Activated T-cell treated with anti-CD3 and anti-CD28 coated beads, Interleukin-2, amount 50 U/mL, for 1 hour (primary cell): Measurements from ENCODE around the gene ERFL.

Source experiments
- DNase-seq: peaks from one replicate; pipeline ENCODE4 v3.0.0-alpha.2; 2020

The ERFL gene

DNA sequence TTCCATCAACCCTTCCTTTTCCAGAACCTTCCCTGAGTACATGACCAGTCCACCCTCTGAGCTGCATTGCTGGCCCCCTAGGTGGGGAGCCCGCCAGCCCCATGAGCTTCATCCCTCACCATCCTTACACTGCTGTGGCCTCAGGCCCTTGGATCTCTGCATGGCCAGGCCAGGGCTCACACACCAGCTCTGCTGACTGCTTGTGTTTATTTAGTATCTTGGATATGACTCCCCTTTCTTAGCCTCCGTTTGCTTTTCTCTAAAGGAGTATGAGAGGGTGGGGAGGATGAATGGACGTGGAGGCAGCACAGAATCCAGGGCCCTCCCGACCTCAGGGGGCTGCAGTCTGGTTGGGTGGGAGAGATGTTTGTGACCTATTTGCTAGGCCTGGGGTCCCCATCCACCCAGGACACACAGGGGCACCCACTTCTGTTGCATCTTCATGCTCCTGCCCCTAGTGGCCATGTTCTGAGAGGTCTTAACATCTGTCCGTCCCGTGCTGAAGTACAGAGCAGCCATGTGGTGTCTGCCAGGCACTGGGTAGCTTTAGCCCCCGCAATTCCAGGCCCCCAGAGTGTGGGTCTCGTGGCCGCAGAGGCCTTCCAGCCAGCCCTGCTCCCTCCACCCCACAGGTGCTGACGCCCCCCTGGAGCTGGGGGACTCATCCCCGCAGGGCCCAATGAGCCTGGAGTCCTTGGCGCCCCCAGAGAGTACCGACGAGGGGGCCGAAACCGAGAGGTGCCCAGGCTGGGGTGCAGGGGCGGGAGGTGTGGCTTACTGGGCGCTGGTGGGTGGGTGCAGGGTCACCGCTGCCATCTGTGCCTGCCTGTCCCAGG, 32.3 kb downstream of the ERFL start:
- no peak for DNase-seq

DNA sequence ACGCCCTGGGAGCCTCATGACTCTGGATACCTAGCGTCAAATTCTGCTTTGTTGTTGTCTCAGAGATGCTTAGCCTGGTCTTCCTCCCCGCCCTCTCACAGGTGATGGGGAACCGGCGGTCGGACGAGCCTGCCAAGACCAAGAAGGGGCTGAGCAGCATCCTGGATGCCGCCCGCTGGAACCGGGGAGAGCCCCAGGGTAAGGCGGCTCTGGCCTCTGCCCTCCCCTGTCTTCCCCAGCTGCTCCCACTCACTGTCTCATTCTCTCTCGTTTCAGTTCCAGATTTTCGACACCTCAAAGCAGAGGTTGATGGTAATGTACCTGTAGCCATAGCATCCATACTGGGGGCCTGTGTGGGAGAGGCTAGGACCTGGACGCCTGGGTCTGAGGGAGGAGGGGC, 33.9 kb downstream of the ERFL start:
- no peak for DNase-seq

DNA sequence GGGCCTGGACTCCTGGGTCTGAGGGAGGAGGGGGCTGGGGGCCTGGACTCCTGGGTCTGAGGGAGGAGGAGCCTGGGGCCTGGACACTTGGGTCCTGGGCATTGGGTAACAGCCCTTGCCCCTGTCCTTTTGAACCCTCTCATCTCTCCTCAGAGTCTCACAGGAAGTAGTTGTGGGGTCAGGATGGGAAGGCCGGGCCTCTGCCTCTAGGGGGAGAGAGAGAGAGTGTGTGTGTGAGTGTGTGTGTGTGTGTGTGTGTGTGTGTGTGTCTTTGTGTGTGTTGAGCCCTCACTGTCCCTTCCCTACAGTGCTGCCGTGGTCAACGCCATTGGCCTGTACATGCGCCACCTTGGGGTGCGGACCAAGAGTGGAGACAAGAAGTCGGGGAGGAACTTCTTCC, 34.4 kb downstream of the ERFL start:
- no peak for DNase-seq

DNA sequence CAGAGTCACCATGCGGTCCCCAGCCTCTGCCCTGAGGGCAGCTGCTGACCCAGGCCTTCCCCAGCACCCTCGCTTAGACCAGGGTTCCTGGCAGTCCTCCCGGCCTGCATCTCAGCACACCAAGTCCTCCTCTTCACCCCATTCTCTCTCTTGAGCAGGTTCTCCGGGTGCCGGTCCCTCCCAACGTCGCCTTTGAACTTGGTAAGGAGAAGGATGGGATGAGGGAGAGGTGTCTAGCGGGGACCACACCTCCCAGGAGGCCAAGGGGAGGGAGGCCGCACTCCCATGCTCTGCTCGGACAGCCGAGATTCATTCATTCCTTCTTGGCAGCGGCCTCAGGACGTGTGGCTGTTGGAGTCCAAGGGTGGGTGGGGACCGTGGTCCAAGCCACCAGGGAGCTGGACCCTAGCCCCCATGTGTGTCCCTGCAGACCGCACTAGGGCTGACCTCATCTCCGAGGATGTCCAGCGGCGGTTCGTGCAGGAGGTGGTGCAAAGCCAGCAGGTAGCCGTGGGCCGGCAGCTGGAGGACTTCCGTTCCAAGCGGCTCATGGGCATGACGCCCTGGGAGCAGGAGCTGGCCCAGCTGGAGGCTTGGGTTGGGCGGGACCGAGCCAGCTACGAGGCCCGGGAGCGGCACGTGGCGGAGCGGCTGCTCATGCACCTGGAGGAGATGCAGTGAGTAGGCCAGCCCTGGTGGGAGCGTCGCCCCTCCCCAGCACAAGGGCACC, 35.9 kb downstream of the ERFL start:
- no peak for DNase-seq

DNA sequence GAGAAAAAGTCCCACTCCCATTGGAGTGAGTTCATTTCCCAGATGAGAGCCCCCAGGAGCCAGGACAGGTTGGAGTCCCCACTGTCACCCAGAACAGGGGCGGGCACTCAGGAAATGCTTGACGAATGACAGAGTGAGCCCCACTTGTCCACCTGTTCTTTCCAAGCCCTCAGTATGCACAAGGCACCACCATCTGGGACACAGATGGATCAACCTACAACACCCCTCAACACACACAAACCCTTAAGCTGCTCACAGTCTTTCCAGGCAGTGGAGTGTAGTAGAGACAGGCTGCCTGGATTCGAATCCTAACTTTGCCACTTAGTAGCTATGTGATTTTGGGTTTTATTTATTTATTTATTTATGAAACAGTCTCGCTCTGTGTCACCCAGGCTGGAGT, 37.3 kb downstream of the ERFL start:
- no peak for DNase-seq

DNA sequence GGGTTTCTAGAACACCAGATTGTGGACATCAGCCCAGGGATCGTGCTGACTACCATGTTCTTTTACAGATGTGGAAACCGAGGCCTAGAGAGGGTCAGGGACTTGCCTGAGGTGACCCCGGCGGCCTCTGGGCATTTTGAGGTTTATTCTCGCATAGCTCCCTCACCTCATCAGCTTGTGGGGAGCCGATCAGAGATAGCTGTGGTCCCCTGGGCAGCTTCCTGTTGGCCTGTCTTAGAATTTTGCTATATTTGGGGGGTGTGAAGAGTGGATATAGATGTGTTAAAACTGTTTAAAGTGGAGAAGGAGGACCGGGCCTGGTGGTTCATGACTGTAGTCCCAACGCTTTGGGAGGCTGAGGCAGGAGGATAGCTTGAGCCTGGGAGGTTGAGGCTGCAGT, 38.4 kb downstream of the ERFL start:
- DNase-seq: no peak

DNA sequence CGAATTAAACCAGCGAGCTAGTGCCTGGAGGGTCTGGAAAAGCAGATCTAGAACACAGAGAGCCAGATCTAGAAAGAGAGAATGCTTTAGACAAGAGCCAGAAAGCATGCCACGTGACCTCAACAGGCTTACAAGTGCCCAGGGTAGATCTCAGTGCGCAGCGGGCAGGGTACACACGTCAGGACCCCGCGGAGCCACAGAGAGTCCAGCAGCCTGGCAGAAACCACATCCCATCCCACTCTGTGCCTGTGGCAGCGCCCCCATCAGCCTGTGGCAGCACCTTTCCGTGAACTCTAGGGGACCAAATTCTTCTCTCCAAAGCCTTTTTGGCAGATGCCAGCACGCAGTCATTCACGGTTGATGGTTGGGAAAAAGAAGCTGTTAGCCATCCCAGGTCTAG, 39.3 kb downstream of the ERFL start:
- no peak for DNase-seq

DNA sequence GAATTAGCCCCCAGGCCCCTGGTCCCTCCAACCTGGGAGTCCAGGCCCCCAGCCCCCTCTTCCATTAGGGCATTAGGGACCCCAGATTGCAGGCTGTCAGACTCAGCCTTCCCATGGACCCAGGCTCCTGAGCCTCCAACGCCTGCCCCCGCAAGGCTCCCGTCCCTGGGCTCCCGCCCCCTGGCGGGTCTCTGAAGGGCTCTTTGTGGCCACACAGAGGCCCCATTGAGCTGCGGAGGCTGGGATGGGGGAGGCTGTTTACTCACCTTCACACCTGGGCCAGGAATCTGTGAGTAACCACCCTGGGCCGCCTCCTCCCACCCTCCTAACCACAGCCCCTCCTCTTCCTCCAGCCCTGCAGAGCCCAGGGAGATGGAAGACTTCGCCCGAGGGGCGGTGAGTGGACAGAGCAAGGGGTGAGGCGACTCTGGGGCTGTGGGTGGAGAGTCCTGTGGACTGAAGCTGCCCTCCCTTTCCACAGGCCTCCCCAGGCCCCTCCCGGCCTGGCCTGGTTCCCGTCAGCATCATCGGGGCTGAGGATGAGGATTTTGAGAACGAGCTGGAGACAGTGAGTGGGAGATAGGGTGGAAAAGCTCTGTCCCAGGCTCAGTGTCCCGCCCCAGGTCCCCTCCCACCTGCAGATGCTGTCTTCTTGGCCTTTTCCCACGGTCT, 40.4 kb downstream of the ERFL start:
- peak; percentile 90 for DNase-seq

DNA sequence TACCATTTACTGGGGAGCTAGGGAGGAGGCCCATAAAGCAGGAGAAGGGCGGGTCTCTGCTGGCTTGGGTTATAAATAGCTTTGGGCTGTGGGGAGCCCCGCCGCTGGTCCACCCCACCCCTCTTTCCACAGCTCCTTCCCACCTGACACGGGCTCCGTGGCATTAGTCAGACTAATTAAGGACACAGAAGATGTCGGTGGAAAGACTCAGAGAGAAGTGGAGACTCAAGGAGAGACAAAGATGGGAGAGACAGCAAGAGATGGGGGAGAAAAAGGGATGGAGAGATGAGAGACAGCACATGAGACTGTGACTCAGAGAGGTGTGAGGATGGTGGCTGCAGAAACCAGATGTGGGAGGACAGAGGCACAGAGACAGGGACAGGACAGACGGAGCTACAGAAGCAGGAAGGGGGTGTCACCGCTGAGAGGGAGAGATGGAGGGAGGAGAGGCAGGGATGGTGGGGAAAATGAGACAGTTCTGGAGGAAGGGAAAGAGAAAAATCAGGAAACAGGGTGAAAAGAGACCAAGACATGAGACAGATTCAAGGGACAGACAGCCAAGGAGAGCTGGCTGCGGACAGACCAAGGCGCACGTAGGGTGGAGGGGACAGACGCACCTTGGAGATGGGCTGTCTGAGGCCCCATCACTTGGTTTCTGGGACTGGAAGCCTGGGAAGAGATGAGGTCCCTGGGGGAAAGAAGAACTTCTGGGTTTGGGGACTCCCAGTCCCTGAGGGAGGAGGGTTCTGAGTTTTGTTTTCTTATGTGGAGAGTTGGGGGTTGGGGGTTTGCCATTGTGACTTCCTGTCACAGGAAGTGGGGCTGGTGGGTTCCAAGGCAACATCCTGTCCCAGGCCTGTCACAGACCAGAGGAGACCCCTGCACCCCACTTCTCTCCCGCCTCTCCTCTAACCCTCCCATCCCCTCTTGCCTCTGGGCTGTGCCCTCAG, 41.2 kb downstream of the ERFL start:
- DNase-seq: peak; percentile 59

DNA sequence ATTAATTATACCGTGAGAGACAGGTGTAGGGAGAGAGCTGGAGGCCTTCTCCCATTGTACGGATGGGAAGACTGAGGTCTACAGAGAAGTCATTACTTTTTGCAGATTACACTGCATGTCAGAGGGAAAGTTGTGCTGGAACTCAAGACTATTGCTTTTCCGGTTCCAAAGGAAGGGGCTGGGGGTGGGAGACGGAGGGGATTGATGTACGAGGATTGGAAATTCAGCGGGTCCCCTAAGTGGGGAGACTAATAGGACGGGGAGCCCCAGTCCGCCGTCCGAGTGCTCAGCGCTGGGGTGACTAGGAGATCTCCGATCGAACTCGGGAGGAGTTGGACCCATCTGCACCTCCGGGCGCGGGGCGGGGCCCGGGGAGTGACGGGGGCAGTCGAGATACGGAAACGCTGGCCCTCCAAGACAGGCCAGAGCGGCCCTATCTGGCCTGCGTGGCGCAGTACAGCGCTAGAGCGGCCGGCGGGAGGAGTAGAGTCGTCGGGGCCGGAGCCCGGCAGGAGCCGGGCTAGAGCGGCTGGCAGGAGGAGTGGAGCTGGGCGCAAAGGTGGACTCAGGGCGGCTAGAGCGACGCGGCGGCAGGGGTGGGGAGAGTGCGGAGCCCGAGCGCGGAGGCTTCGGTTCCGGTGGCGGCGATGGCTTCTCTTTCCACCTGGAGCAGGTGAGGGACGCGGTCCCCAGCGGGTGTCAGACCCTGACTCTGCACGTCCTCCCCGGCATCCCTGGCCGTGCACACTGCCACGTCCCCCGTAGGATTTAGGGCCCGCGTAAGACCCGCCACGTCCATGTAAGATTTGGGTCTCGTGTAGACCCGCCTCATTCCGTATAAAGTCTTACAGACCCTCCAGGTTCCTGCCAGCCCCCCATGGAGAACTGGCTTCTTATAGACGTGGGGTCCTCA, 44.2 kb downstream of the ERFL start:
- DNase-seq: peak; percentile 89

DNA sequence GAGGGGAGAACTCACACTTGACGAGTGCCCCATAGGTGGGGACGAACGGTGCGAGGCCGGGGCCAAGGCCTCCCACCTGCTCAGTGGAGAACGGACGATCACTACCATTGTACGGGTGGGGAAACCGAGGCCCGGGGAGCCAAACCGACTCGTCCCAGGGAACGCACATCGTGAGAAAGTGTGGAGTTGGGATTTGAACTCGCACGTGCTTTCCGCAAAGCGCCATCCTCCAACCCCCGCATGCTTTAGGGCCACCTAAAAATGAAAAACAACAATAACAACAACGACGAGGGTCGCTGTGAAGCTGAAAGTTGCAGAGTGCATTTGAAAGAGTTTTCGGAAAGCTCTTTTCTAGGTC, 44.8 kb downstream of the ERFL start:
- no peak for DNase-seq

DNA sequence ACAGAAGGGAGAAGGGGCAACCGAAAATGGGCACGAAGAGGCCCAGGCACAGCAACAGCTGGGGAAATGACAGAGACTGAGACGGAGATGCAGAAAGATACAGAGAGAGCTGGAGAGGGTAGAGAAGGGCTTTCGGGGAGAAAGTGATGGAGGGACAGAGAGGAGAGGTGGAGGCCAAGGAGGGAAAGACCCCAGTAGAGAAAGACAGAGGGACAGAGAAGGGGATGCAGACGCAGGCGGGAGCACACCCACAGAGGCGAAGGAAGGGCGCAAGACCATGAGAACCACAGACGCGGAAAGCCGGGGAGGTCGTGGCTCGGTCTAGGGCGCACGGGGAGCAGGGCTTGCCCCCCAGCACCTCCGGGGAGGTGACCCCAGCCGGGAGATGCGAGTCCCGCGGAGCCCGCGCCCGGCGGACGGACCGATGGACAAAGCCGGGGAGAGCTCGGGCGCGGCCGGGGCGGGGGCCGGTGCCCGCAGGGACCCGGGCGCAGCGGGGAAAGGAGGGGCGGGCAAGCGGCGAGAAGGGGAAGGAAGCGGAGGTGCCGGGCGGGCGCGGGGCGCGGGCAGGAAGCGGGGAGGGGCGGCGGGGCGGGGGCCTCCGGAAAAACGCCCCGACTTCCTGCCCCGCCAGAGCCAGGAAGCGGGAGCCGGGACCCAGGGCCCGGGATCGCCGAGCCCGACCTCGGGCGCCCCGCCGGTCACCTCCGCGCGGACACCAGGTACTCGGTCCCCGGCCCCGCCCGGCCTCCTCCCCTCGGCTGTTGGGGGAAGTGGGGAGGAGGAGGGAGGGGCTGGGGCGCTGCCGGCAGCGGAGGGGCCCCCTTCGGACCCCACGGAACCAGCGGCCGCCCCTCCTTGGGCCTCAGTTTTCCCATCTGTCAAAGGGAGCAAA, 45.4 kb downstream of the ERFL start, which contains the start of gene ARHGEF1:
Gene ARHGEF1, plus strand, starts transcription at position 617 of the 895 bp plus-strand sequence. CDS start 4,899 bp downstream, outside the sequence.
- peak; percentile 72 for DNase-seq

DNA sequence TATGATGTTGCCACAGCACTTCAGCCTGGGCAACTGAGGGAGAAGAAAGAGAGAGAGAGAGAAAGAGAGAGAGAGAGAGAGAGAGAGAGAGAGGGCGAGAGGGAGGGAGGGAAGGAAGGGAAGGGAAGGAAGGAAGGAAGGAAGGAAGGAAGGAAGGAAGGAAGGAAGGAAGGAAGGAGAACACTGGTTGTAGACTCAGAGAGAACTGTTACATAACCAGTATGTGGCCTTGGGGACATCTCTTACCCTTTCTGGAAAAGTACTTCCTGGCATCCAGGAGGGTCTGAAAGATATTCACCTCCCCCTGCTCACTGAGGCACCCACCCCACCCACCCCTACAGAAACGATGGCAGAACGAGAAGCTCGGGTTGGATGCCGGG, 47.9 kb downstream of the ERFL start:
- no peak for DNase-seq

DNA sequence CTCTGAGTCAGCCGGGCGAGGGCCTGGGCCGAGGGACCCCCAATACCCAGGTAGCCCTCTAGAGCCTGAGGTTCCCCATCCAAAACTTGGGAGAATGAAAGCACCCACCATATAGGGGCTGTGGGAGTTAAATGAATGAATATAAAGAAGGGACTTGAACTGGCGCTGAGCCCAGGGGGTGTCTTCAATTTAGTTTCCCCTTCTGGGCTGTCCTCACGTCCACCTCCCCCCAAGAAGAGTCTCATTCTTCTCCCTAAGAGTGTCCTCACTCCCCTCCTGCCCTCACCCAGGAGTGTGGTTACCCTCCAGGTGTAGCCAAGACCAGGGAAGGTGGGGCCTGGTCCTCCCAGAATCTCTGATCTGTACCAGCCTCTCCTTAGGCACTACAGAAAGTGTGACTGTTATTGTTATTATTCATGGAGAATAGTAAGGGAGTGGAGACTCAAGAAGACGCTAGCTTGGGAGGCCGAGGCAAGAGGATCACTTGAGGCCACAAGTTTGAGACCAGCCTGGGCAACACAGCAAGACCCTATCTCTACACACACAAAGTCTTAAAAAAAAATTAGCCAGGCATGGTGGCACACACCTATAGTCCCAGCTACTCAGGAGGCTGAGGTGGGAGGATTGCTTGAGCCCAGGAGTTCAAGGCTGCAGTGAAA, 48.5 kb downstream of the ERFL start:
- no peak for DNase-seq

DNA sequence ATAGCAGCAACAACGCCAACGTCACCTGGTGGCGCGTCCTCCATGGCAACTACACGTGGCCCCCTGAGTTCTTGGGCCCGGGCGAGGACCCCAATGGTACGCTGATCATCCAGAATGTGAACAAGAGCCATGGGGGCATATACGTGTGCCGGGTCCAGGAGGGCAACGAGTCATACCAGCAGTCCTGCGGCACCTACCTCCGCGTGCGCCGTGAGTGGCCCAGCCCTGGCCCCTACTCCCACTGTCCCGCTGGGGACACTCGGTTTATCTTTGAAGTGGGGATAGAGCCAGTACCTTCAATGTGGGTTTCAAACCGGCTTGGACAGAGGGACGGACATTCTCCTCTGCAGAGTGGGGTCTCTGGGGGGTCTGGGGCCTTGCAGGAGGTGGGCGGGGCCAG, 49.2 kb downstream of the ERFL start:
- DNase-seq: no peak

DNA sequence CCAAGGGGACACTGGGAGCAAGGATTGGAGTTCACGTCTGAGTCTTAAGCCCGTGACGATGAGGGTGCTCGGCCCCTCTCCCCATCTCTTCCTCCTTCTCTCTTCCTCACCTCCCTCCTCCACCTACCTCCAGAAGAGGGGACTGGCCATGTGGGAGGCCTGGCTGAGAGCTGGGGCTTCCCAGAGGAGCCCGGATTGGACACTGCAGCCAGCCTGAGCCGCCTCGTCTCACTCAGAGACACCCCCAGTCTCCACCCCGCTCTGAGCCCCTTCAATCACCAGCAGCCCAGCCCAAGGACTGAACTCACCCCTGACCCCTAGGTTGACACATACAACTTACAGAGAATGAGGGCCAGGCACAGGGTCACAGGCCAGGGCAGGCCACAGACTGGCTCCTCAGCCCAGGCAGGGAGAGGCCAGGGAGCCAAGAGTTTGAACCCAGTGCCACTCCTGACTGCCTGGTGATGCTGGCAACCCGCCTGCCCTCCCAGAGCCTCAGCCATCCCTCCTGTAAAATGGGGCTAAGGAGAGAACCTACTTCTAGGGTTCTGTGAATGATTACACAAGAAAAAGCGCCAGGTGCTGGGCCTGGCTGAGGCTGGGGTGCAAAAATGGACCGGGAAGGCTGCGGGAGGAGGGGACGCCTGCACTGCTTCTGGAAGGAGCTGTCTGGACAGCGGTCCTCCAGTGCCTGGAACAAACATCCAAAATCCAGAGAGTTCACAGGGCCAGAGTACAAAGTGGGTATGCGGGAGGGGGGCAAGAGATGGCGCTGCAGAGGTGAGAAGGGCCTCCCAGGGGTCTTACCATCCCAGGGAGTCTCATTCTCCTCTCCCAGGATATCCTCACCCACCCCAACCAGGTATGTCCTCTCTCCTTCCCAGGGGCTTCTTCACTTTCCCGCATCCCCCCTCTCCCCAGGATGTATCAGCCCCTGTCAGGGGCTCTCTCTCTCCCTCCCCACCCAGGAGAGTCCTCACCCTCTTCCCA, 50.0 kb downstream of the ERFL start:
- no peak for DNase-seq

DNA sequence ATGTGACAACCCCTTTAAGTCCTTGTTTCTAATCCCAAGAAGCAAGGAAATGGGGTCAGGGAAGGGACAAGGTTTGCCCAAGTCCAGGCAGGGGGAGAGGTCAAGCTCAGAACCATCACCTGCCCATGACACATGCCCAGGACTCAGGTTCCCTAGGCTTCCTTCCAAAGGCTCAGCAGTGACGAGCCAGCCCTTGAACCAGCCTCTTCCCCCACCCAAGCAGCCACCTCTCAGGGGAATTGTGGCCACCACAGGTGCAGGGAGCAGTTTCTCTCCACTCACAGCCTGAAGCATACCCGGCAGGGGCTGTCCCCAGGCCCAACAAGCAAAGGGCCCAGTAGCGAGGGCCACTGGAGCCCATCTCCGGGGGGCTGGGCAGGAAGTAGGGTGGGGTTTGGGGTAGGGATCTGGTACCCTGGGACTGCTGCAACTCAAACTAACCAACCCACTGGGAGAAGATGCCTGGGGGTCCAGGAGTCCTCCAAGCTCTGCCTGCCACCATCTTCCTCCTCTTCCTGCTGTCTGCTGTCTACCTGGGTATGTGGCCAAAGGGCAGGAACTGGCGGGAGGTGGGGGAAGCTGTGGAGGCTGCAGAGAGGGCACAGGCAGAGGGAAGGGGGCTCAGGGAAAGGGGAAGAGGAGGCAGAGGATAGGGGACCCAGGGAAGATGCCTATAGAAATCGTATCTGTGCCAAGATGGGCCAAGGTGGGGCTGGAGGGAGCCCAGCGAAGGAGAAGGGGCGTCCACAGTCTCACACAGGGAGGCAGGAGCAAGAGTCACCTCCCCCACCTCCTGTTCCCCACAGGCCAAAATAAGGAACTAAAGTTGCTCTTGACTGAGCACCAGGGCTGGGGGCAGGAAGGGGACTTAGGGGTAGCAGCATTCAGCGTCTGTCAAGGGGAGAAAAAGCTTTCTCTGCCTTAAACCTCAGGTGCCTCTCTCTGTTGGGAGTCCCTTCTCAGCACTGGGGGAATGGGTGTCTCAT, 51.1 kb downstream of the ERFL start, which contains the start of gene CD79A:
Gene CD79A, plus strand, starts transcription at position 433 of the 986 bp plus-strand sequence. Its CDS starts 26 bp downstream, at position 459.
- DNase-seq: no peak
